SK-N-SH treated with all-trans-retinoic acid at 6 μM for 48 hours (cell line): ENCODE results near the gene PUDP.

Experiments used
- ATAC-seq: fragments of 200-7000 bp; cut with Tn5 transposase; 3 replicates; pipeline ENCODE4 v1.9.1; 2020; ENCODE audit warnings: mild to moderate bottlenecking, moderate library complexity
- ARNTL ChIP-seq: fragments of 450-650 bp; formaldehyde crosslinking; IDR thresholded peaks from 2 replicates; pipeline ENCODE4 v1.5.0; 2020; ENCODE audit warnings: low read depth, mild to moderate bottlenecking, moderate library complexity, borderline replicate concordance
- BACH2 ChIP-seq: fragments of 250-450 bp; sonication (Bioruptor Pico); IDR thresholded peaks from 2 replicates; pipeline ENCODE4 v1.9.0; 2021; ENCODE audit warnings: mild to moderate bottlenecking, borderline replicate concordance
- CSDC2 ChIP-seq: fragments of 250-450 bp; sonication (Bioruptor Pico); IDR thresholded peaks from 2 replicates; pipeline ENCODE4 v1.5.0; 2020; ENCODE audit warnings: mild to moderate bottlenecking, moderate library complexity
- GLIS3 ChIP-seq: fragments of 250-450 bp; sonication (Bioruptor Pico); IDR thresholded peaks from 2 replicates; pipeline ENCODE4 v1.5.0; 2020; ENCODE audit warnings: mild to moderate bottlenecking, moderate library complexity
- ISL1 ChIP-seq: fragments of 250-450 bp; sonication (Bioruptor Pico); IDR thresholded peaks from 2 replicates; pipeline ENCODE4 v2.1.2; 2022; ENCODE audit warnings: mild to moderate bottlenecking, moderate library complexity
- OSR1 ChIP-seq: fragments of 250-450 bp; sonication (Bioruptor Pico); IDR thresholded peaks from 2 replicates; pipeline ENCODE4 v1.8.0; 2022; ENCODE audit warnings: moderate library complexity, mild to moderate bottlenecking, inconsistent platforms
- POU6F1 ChIP-seq: fragments of 250-450 bp; sonication (Bioruptor Pico); IDR thresholded peaks from 2 replicates; pipeline ENCODE4 v1.8.0; 2021; ENCODE audit warnings: low read depth, mild to moderate bottlenecking, moderate library complexity, borderline replicate concordance
- PPARA ChIP-seq: fragments of 250-450 bp; sonication (Bioruptor Pico); IDR thresholded peaks from 2 replicates; pipeline ENCODE4 v1.5.0; 2020; ENCODE audit warnings: mild to moderate bottlenecking, borderline replicate concordance
- RARB ChIP-seq: fragments of 250-450 bp; sonication (Bioruptor Pico); IDR thresholded peaks from 2 replicates; pipeline ENCODE4 v1.8.0; 2021; ENCODE audit warnings: mild to moderate bottlenecking, moderate library complexity
- SNAI2 ChIP-seq: fragments of 250-450 bp; sonication (Bioruptor Pico); IDR thresholded peaks from 2 replicates; pipeline ENCODE4 v1.5.0; 2020; ENCODE audit warnings: mild to moderate bottlenecking, moderate library complexity
- TCF4 ChIP-seq: fragments of 250-450 bp; sonication (Bioruptor Pico); IDR thresholded peaks from 2 replicates; pipeline ENCODE4 v1.8.0; 2021; ENCODE audit warnings: mild to moderate bottlenecking, moderate library complexity, borderline replicate concordance
- ZC3H10 ChIP-seq: fragments of 250-450 bp; sonication (Bioruptor Pico); IDR thresholded peaks from 2 replicates; pipeline ENCODE4 v1.5.1; 2021; ENCODE audit warnings: mild to moderate bottlenecking, moderate library complexity
- ZFP3 ChIP-seq: fragments of 250-450 bp; sonication (Bioruptor Pico); IDR thresholded peaks from 2 replicates; pipeline ENCODE4 v1.5.0; 2020; ENCODE audit warnings: mild to moderate bottlenecking, moderate library complexity
- ZFP30 ChIP-seq: fragments of 450-650 bp; formaldehyde crosslinking; IDR thresholded peaks from 2 replicates; pipeline ENCODE4 v1.5.0; 2022; ENCODE audit warnings: mild to moderate bottlenecking, moderate library complexity
- ZNF565 ChIP-seq: fragments of 450-650 bp; formaldehyde crosslinking; conservative IDR thresholded peaks from 2 replicates; pipeline ENCODE4 v1.5.0; 2020; ENCODE audit warnings: low read depth, mild to moderate bottlenecking, moderate library complexity
- ZNF70 ChIP-seq: fragments of 450-650 bp; formaldehyde crosslinking; IDR thresholded peaks from 2 replicates; pipeline ENCODE4 v1.5.0; 2020; ENCODE audit warnings: mild to moderate bottlenecking, moderate library complexity
- ZNF8 ChIP-seq: fragments of 450-650 bp; formaldehyde crosslinking; IDR thresholded peaks from 2 replicates; pipeline ENCODE4 v1.5.0; 2020; ENCODE audit warnings: mild to moderate bottlenecking, moderate library complexity
- TF ChIP-seq, protein P1 (sequence below): fragments of 250-450 bp; sonication (Bioruptor Pico); IDR thresholded peaks from 2 replicates; pipeline ENCODE4 v1.8.0; 2020; ENCODE audit warnings: mild to moderate bottlenecking, moderate library complexity, borderline replicate concordance
- TF ChIP-seq, protein P2 (sequence below): fragments of 250-450 bp; sonication (Bioruptor Pico); IDR thresholded peaks from 2 replicates; pipeline ENCODE4 v1.5.0; 2020; ENCODE audit warnings: mild to moderate bottlenecking, moderate library complexity
- TF ChIP-seq, protein P3 (sequence below): fragments of 250-450 bp; sonication (Bioruptor Pico); IDR thresholded peaks from 2 replicates; pipeline ENCODE4 v1.5.1; 2021; ENCODE audit warnings: mild to moderate bottlenecking, moderate library complexity
- TF ChIP-seq, protein P4 (sequence below): fragments of 250-450 bp; sonication (Bioruptor Pico); IDR thresholded peaks from 2 replicates; pipeline ENCODE4 v1.5.1; 2020; ENCODE audit warnings: low read depth, mild to moderate bottlenecking, moderate library complexity

PUDP gene

DNA sequence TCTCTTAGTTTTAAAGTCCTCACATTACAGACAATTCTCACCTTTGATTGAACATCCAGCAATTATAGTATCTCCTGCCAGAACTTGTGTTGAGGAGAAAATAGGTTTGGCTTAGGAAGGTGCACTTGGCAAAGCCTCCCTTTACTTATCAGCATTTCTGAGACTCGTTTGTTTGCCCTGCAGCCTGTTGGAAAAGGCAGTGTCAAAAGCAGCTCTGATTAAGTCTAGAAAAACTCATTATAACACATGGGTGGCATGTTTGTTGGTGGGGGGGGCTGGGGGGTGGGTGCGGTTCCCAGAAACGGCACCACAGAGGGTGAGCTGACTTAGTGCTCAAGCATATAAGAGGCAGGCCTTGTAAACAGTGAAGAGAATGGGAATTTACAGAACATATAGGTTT, 21.7 kb upstream of the PUDP start (continued):
- no peak for TF ChIP-seq POU6F1 (CRISPR knock-in tag)
- TF ChIP-seq ARNTL (CRISPR knock-in tag) = no peak
- no peak for TF ChIP-seq BACH2 (CRISPR knock-in tag)
- no peak for TF ChIP-seq ZFP3 (CRISPR knock-in tag)
- no peak for TF ChIP-seq ISL1

DNA sequence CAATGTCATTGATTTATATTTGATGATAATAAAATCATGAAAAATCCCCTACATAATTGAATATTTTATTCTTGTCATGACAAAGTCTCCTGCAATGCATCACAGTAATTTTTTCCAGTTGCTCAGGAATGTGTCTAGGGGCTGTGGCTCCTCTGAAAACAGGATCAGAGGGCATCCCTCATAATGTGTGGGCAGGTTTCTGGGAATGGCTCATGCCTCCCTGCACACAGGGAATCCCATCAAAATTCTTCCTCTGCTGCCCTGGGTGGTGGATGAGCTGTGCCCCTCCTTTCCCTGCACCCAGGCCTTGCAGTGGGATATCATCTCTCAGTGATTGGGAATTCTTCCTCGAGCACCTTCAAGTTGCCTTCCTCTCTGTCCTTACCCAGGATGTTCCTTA, 20.4 kb upstream of the PUDP start:
- ATAC-seq = no peak
- TF ChIP-seq CSDC2 (no peak), SNAI2 (CRISPR knock-in tag) (no peak), PPARA (CRISPR knock-in tag) (no peak), TCF4 (CRISPR knock-in tag) (peak; percentile 6; the same call in 1 of the 2 replicates)
- TF ChIP-seq, protein P1, sequence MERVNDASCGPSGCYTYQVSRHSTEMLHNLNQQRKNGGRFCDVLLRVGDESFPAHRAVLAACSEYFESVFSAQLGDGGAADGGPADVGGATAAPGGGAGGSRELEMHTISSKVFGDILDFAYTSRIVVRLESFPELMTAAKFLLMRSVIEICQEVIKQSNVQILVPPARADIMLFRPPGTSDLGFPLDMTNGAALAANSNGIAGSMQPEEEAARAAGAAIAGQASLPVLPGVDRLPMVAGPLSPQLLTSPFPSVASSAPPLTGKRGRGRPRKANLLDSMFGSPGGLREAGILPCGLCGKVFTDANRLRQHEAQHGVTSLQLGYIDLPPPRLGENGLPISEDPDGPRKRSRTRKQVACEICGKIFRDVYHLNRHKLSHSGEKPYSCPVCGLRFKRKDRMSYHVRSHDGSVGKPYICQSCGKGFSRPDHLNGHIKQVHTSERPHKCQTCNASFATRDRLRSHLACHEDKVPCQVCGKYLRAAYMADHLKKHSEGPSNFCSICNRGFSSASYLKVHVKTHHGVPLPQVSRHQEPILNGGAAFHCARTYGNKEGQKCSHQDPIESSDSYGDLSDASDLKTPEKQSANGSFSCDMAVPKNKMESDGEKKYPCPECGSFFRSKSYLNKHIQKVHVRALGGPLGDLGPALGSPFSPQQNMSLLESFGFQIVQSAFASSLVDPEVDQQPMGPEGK (CRISPR knock-in tag) = no peak

DNA sequence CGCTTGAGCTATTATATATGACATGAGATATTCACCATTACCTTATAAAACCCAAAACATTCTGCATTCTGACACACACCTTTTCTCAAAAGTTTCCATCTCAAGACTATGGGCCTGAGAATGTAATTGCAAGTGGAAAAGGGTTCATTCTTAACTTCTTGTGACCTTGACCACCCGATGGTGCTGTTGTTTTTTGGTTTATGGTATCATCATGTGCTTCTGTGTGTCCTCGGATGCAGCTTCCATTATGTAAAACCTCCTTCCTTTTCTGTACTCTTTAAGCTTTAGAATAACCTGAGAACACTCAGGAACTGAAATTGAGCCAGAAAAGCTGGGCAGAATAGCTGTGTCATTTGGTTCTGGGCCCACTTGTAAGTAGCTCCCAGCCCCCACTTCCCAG, 16.2 kb upstream of the PUDP start:
- no peak for ATAC-seq
- TF ChIP-seq ZNF8 (no peak), ZFP3 (CRISPR knock-in tag) (no peak), ZNF70 (CRISPR knock-in tag) (no peak)

GRCh38 chrX:7163146-7163677, 15.3 kb upstream of the PUDP start:
- no peak for ATAC-seq
- TF ChIP-seq, protein P2, sequence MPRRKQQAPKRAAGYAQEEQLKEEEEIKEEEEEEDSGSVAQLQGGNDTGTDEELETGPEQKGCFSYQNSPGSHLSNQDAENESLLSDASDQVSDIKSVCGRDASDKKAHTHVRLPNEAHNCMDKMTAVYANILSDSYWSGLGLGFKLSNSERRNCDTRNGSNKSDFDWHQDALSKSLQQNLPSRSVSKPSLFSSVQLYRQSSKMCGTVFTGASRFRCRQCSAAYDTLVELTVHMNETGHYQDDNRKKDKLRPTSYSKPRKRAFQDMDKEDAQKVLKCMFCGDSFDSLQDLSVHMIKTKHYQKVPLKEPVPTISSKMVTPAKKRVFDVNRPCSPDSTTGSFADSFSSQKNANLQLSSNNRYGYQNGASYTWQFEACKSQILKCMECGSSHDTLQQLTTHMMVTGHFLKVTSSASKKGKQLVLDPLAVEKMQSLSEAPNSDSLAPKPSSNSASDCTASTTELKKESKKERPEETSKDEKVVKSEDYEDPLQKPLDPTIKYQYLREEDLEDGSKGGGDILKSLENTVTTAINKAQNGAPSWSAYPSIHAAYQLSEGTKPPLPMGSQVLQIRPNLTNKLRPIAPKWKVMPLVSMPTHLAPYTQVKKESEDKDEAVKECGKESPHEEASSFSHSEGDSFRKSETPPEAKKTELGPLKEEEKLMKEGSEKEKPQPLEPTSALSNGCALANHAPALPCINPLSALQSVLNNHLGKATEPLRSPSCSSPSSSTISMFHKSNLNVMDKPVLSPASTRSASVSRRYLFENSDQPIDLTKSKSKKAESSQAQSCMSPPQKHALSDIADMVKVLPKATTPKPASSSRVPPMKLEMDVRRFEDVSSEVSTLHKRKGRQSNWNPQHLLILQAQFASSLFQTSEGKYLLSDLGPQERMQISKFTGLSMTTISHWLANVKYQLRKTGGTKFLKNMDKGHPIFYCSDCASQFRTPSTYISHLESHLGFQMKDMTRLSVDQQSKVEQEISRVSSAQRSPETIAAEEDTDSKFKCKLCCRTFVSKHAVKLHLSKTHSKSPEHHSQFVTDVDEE = no peak
- TF ChIP-seq ISL1 = no peak
- no peak for TF ChIP-seq CSDC2
- no peak for TF ChIP-seq OSR1 (CRISPR knock-in tag)
- TF ChIP-seq RARB (CRISPR knock-in tag) = no peak
- no peak for TF ChIP-seq ZFP3 (CRISPR knock-in tag)
- TF ChIP-seq GLIS3 = no peak
- no peak for TF ChIP-seq ZNF70 (CRISPR knock-in tag)
- no peak for TF ChIP-seq SNAI2 (CRISPR knock-in tag)
- TF ChIP-seq ZFP30 (CRISPR knock-in tag) = no peak
- TF ChIP-seq, protein P3, sequence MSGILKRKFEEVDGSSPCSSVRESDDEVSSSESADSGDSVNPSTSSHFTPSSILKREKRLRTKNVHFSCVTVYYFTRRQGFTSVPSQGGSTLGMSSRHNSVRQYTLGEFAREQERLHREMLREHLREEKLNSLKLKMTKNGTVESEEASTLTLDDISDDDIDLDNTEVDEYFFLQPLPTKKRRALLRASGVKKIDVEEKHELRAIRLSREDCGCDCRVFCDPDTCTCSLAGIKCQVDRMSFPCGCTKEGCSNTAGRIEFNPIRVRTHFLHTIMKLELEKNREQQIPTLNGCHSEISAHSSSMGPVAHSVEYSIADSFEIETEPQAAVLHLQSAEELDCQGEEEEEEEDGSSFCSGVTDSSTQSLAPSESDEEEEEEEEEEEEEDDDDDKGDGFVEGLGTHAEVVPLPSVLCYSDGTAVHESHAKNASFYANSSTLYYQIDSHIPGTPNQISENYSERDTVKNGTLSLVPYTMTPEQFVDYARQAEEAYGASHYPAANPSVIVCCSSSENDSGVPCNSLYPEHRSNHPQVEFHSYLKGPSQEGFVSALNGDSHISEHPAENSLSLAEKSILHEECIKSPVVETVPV (CRISPR knock-in tag) = no peak
- TF ChIP-seq TCF4 (CRISPR knock-in tag) = no peak
- TF ChIP-seq, all 23 proteins: peak for 0

GRCh38 chrX:7159149-7159861, 11.4 kb upstream of the PUDP start:
- no peak for TF ChIP-seq PPARA (CRISPR knock-in tag)
- no peak for TF ChIP-seq ZC3H10 (CRISPR knock-in tag)
- no peak for TF ChIP-seq ZNF70 (CRISPR knock-in tag)
- no peak for TF ChIP-seq TCF4 (CRISPR knock-in tag)
- no peak for TF ChIP-seq ISL1
- TF ChIP-seq, protein P1 (CRISPR knock-in tag) = no peak
- TF ChIP-seq ZNF565 = no peak
- TF ChIP-seq, protein P4, sequence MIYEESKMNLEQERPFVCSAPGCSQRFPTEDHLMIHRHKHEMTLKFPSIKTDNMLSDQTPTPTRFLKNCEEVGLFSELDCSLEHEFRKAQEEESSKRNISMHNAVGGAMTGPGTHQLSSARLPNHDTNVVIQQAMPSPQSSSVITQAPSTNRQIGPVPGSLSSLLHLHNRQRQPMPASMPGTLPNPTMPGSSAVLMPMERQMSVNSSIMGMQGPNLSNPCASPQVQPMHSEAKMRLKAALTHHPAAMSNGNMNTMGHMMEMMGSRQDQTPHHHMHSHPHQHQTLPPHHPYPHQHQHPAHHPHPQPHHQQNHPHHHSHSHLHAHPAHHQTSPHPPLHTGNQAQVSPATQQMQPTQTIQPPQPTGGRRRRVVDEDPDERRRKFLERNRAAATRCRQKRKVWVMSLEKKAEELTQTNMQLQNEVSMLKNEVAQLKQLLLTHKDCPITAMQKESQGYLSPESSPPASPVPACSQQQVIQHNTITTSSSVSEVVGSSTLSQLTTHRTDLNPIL (CRISPR knock-in tag) = no peak
- no peak for TF ChIP-seq BACH2 (CRISPR knock-in tag)
- no peak for ATAC-seq
